Fibroblast of upper back skin (primary cell): ENCODE results near the gene SPANXC.
"Not testable (repeated sequence)": the region's sequence is repeated elsewhere in the genome, so short reads cannot be mapped to it uniquely, and the experiment has no call there.

Experiments used
- DNase-seq: peaks from one replicate; pipeline ENCODE4 v3.0.0-alpha.2; 2013

The SPANXC gene, protein sequence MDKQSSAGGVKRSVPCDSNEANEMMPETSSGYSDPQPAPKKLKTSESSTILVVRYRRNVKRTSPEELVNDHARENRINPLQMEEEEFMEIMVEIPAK

DNA sequence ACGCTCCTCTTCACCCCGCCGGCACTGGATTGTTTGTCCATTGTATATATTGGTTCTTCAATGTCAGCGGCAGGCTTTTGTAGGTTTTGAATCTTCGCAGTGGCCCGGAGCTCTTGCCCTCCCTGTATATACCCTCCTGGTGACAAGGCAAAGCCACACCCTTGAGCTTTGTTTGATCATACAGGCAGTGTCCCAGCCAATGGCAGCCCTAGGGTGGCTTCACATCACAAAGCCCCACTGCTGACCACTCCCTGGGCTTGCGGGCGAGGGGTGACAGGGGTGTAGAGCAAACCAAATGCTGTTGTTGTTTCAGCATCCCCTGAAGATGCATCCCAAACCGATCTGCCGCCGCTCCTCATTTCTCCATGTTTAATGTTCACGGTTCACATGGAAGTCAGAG lies at the start of gene SPANXC:
Gene SPANXC (minus strand): TSS at position 101 of the 400 bp plus-strand sequence. CDS start 60 bp downstream, at position 41.
- DNase-seq = not testable (repeated sequence)

DNA sequence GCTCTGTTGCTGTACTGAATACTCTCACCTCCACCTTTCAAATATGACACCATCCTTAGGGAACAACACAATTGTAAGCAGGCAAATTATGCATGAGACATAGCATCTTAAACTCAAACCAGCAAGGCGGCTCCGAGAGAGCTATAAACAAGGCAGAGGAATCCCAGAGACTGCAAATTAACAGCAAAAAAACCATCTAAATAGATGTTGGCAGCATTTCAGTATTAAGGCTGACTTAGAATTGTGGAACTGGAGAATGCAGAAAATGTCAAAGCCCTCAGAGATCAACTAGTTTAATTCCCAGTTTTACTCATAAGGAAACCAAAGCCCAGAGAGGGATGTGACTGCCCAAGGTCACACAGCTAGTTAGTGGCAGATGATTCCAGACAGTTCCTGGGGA lies 37.2 kb upstream of the SPANXC start:
- DNase-seq = peak; percentile 13

GRCh38 chrX:141278306-141278705 lies 36.0 kb upstream of the SPANXC start:
- peak; percentile 22 for DNase-seq

GRCh38 chrX:141258080-141258479 lies 15.8 kb upstream of the SPANXC start:
- no peak for DNase-seq

- DNase-seq = no peak
These were observed 20.7 kb downstream of the SPANXC start for GRCh38 chrX:141221611-141222010.

- peak; percentile 81 for DNase-seq
These were observed 21.8 kb downstream of the SPANXC start for GRCh38 chrX:141220342-141221008.

DNA sequence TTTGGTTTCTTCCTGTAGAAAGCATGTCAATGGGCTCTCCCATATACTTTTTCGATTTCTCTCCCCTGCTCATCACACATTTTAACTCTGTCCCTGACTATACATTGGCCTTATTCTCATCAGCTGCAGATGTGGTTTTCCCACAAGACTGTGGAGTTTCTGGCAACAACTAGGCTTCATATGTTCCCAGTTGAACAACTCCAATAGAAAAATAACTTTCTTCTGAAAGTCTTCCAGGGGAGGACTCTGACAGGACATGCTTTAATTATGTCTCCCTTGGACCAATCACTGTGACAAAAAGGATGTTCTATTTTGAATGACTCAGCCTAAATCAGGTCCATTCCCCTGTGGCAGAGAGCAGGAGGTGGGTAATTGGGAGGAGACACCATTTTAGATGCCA lies 28.1 kb downstream of the SPANXC start:
- DNase-seq = peak; percentile 42

DNA sequence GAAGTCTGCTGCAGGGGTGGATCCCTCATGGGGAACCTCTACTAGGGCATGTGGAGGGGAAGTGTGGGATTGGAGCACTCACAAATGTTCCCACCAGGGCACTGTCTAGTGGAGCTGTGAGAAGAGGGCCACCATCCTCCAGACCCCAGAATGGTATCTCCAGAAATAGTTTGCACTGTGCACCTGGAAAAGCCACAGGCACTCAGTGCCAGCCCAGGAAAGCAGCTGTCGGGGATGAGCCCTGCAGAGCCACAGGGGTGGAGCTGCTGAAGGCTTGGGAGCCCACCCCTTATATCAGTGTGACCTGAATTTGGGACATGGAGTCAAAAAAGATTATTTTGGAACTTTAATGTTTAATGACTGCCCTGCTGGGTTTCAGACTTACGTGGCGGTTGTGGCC lies 40.4 kb downstream of the SPANXC start:
- no peak for DNase-seq
